ENCODE results near the gene MBOAT2. TPM values are rescaled to one million over a fixed set of nuclear protein-coding genes. Genes with fewer than 3 reads are reported as not detected.

The MBOAT2 gene
- total RNA-seq, 2 experiments from 2014 or later, result 2.7 to 3.5 TPM

DNA sequence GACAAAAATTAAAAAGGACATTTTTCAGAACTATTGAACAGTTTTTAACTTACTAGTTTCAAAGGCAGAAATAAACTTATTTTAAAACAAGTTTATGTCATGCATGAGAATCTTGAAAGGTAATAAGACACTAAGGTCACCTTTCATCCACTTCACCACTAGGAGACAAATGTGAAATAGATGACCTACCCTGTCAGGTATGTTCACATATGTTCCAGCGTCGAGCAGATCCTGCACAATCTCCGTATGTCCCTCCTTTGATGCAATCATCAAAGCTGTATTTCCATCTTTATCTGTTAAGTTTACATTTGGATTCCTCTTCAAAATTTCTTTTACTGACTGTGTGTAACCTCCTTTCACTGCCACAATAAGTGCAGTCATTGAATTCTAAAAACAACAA is 200.7 kb downstream of the MBOAT2 start:
- ChIA-PET POLR2A (no interaction called here), CTCF (no interaction called here)

Other genes starting within 250 kb of the MBOAT2 start
- gene KIDINS220, start 166.1 kb downstream of the MBOAT2 start, total RNA-seq, result 10 to 100 TPM; 25.6 to 27.0 TPM
- under 1 TPM; 0.08 to 0.23 TPM for gene ASAP2, start 203.1 kb upstream of the MBOAT2 start, total RNA-seq